Occipital lobe (tissue), 2 donors: Measurements from ENCODE around the gene CYSTM1. TPM values are rescaled to one million over a fixed set of nuclear protein-coding genes. Genes with fewer than 3 reads are reported as not detected.
"Not testable (repeated sequence)": the region's sequence is repeated elsewhere in the genome, so short reads cannot be mapped to it uniquely, and the experiment has no call there.

ENCODE experiments used
- DNase-seq: peaks from one replicate; lab custom pipeline; 2025; lab: John Stamatoyannopoulos, UW
- total RNA-seq: library from RNA; depleted of rRNA; stranded (reverse); fragments of >200 nt; gene quantifications from one replicate; pipeline ENCODE4 v1.2.3, GENCODE V29; 2014

Gene CYSTM1
- total RNA-seq, 1 donor from 2014 or later = 3.9 TPM

- DNase-seq = no peak
These were observed 1.0 kb downstream of the CYSTM1 start for GRCh38 chr5:140176031-140176387.

- DNase-seq = no peak
These were observed 3.1 kb downstream of the CYSTM1 start for GRCh38 chr5:140178086-140178410.

GRCh38 chr5:140178482-140179116 is 3.6 kb downstream of the CYSTM1 start:
- DNase-seq = no peak

- DNase-seq = no peak
These were observed 6.1 kb downstream of the CYSTM1 start for GRCh38 chr5:140181002-140181483.

- DNase-seq = no peak
These were observed 6.5 kb downstream of the CYSTM1 start for GRCh38 chr5:140181525-140181924.

GRCh38 chr5:140182075-140182711 is 7.2 kb downstream of the CYSTM1 start:
- DNase-seq = no peak

- no peak for DNase-seq
These were observed 7.9 kb downstream of the CYSTM1 start for GRCh38 chr5:140182803-140183367.

- no peak for DNase-seq
These were observed 10.4 kb downstream of the CYSTM1 start for GRCh38 chr5:140185409-140185808.

GRCh38 chr5:140186267-140186671 is 11.3 kb downstream of the CYSTM1 start:
- no peak for DNase-seq

GRCh38 chr5:140189253-140189652 is 14.3 kb downstream of the CYSTM1 start:
- no peak for DNase-seq

GRCh38 chr5:140189977-140190871 is 15.2 kb downstream of the CYSTM1 start:
- DNase-seq = no peak

GRCh38 chr5:140190872-140191218 is 15.9 kb downstream of the CYSTM1 start:
- DNase-seq = no peak

- DNase-seq = no peak
These were observed 17.9 kb downstream of the CYSTM1 start for GRCh38 chr5:140192715-140193430.

- DNase-seq = no peak
These were observed 19.7 kb downstream of the CYSTM1 start for GRCh38 chr5:140194662-140195061.

GRCh38 chr5:140196115-140196814 is 21.3 kb downstream of the CYSTM1 start:
- no peak for DNase-seq

- DNase-seq = no peak
These were observed 22.0 kb downstream of the CYSTM1 start for GRCh38 chr5:140197023-140197422.

- not testable (repeated sequence) for DNase-seq
These were observed 23.9 kb downstream of the CYSTM1 start for GRCh38 chr5:140198915-140199314.

- no peak for DNase-seq
These were observed 27.1 kb downstream of the CYSTM1 start for GRCh38 chr5:140202078-140202477.

GRCh38 chr5:140202610-140203009 is 27.6 kb downstream of the CYSTM1 start:
- DNase-seq = no peak

- DNase-seq = no peak
These were observed 30.2 kb downstream of the CYSTM1 start for GRCh38 chr5:140205216-140205615.

GRCh38 chr5:140205952-140206351 is 31.0 kb downstream of the CYSTM1 start:
- DNase-seq = no peak
